Thymus (tissue), 11 donors: ENCODE measurements around the gene XPO5. TPM values are rescaled to one million over a fixed set of nuclear protein-coding genes. Genes with fewer than 3 reads are reported as not detected.
"Not testable (repeated sequence)": the region's sequence is repeated elsewhere in the genome, so short reads cannot be mapped to it uniquely, and the experiment has no call there.

Experiments
- DNase-seq, 9 donors: peaks; one replicate each; pipeline ENCODE4 v3.0.0-alpha.2; 2013; ENCODE audit warnings: low spot score in 9 of 9, low read depth in 6 of 9, missing footprints in 1 of 9
- H3K27ac ChIP-seq, 2 donors: one replicate each; pipeline ENCODE4 v1.5.1; 2013; ENCODE audit warnings: control low read depth in 1 of 2, low read depth in 1 of 2, low read length in 1 of 2, mild to moderate bottlenecking in 1 of 2, moderate library complexity in 1 of 2
- H3K27me3 ChIP-seq, 2 donors: one replicate each; pipeline ENCODE4 v1.5.1; 2013; ENCODE audit warnings: low read length in 1 of 2; ENCODE audit not compliant: control insufficient read depth in 2 of 2, insufficient read depth in 1 of 2
- H3K36me3 ChIP-seq, 2 donors: one replicate each; pipeline ENCODE4 v1.5.1; 2013; ENCODE audit warnings: low read length in 1 of 2, mild to moderate bottlenecking in 1 of 2, moderate library complexity in 1 of 2; ENCODE audit not compliant: control insufficient read depth in 2 of 2, insufficient read depth in 2 of 2
- H3K4me1 ChIP-seq, 2 donors: one replicate each; pipeline ENCODE4 v1.5.1; 2013; ENCODE audit warnings: low read length in 2 of 2; ENCODE audit not compliant: control insufficient read depth in 2 of 2, insufficient read depth in 2 of 2
- H3K4me3 ChIP-seq, 2 donors: one replicate each; pipeline ENCODE4 v1.5.1; 2013; ENCODE audit warnings: low read length in 2 of 2, control low read depth in 1 of 2, mild to moderate bottlenecking in 1 of 2
- H3K9me3 ChIP-seq, 2 donors: one replicate each; pipeline ENCODE4 v1.5.1; 2013; ENCODE audit warnings: low read length in 1 of 2, mild to moderate bottlenecking in 1 of 2; ENCODE audit not compliant: control insufficient read depth in 2 of 2, insufficient read depth in 1 of 2
- WGBS: extraction: QIAGEN DNeasy Blood & Tissue Kit; methylation state at CpG from one replicate; pipeline ENCODE4 v1.1.7; 2013; 5-methylcytosine and 5-hydroxymethylcytosine counted together
- polyA plus RNA-seq: library from polyadenylated mRNA; stranded (reverse); fragments of 200-250 nt; gene quantifications from one replicate; pipeline ENCODE4 v1.2.3, GENCODE V29; 2013
- total RNA-seq: library from RNA; stranded (reverse); fragments of 120-200 nt; gene quantifications from one replicate; pipeline ENCODE4 v1.2.4, GENCODE V29; 2013
- donor health status: healthy.

The XPO5 gene
- total and polyA plus RNA-seq, 2 donors: 16.7 to 22.4 TPM

GRCh38 chr6:43572015-43572414 lies 3.8 kb downstream of the XPO5 start:
- Histone ChIP-seq H3K27me3 (no peaks in the 10 kb centered on the region), H3K4me1 (peaks cover 8 to 12% of the 10 kb centered on the region in 2 donors), H3K9me3 (no peaks in the 10 kb centered on the region), H3K4me3 (no peak overlapping the region), H3K36me3 (peaks cover 19 to 54% of the 10 kb centered on the region in 2 donors), H3K27ac (no peak overlapping the region)
- WGBS: 98% methylated on average over 4 of the region's 4 CpGs
- DNase-seq: no peak

GRCh38 chr6:43570876-43571441 lies 4.9 kb downstream of the XPO5 start:
- H3K36me3 ChIP-seq: peaks cover 19 to 62% of the 10 kb centered on the region in 2 donors

GRCh38 chr6:43559328-43559727 lies 16.5 kb downstream of the XPO5 start:
- no peak for DNase-seq
- Histone ChIP-seq H3K9me3 (no peaks in the 10 kb centered on the region), H3K36me3 (peaks cover 12 to 85% of the 10 kb centered on the region in 2 donors), H3K4me1 (no peaks in the 10 kb centered on the region), H3K27me3 (no peaks in the 10 kb centered on the region), H3K27ac (no peak overlapping the region), H3K4me3 (no peak overlapping the region)

More at GRCh38 chr6:43570876-43571441, 4.9 kb downstream of the XPO5 start:
- Histone ChIP-seq H3K27ac (no peak overlapping the region), H3K27me3 (no peaks in the 10 kb centered on the region), H3K4me1 (peaks cover 3 to 8% of the 10 kb centered on the region in 2 donors), H3K9me3 (no peaks in the 10 kb centered on the region), H3K4me3 (no peak overlapping the region)
- no peak for DNase-seq
- WGBS: 92% methylated on average over 5 of the region's 5 CpGs

- peaks cover 7 to 83% of the 10 kb centered on the region in 2 donors for H3K36me3 ChIP-seq
Observed at GRCh38 chr6:43557620-43558019, 18.2 kb downstream of the XPO5 start.

GRCh38 chr6:43547222-43547621 lies 28.6 kb downstream of the XPO5 start:
- Histone ChIP-seq H3K4me1 (no peaks in the 10 kb centered on the region), H3K9me3 (no peaks in the 10 kb centered on the region), H3K4me3 (no peak overlapping the region), H3K36me3 (peaks cover 35 to 92% of the 10 kb centered on the region in 2 donors), H3K27ac (no peak overlapping the region), H3K27me3 (no peaks in the 10 kb centered on the region)
- WGBS: 93% methylated on average over 3 of the region's 3 CpGs
- DNase-seq: no peak

More at GRCh38 chr6:43557620-43558019, 18.2 kb downstream of the XPO5 start:
- H3K4me1 ChIP-seq, H3K4me3 ChIP-seq, DNase-seq, H3K9me3 ChIP-seq, H3K27ac ChIP-seq, H3K27me3 ChIP-seq: not testable (repeated sequence)
- 95% methylated on average over 7 of the region's 7 CpGs for WGBS

GRCh38 chr6:43544461-43544860 lies 31.4 kb downstream of the XPO5 start:
- Histone ChIP-seq H3K36me3 (peaks cover 28 to 85% of the 10 kb centered on the region in 2 donors), H3K4me1 (no peaks in the 10 kb centered on the region)
- 95% methylated on average over 4 of the region's 4 CpGs for WGBS

GRCh38 chr6:43541774-43542471 lies 33.9 kb downstream of the XPO5 start:
- H3K9me3 ChIP-seq: no peaks in the 10 kb centered on the region
- no peak overlapping the region for H3K27ac ChIP-seq
- H3K36me3 ChIP-seq: peaks cover 13 to 68% of the 10 kb centered on the region in 2 donors
- H3K4me1 ChIP-seq: no peaks in the 10 kb centered on the region
- 96% methylated on average over 8 of the region's 8 CpGs for WGBS
- no peak for DNase-seq
- no peaks in the 10 kb centered on the region for H3K27me3 ChIP-seq
- no peak overlapping the region for H3K4me3 ChIP-seq

More at GRCh38 chr6:43544461-43544860, 31.4 kb downstream of the XPO5 start:
- no peak overlapping the region for H3K27ac ChIP-seq
- H3K9me3 ChIP-seq: no peaks in the 10 kb centered on the region
- no peaks in the 10 kb centered on the region for H3K27me3 ChIP-seq
- no peak for DNase-seq
- no peak overlapping the region for H3K4me3 ChIP-seq

GRCh38 chr6:43540507-43540906 lies 35.3 kb downstream of the XPO5 start:
- WGBS: 98% methylated on average over 5 of the region's 5 CpGs
- no peaks in the 10 kb centered on the region for H3K27me3 ChIP-seq
- no peaks in the 10 kb centered on the region for H3K4me1 ChIP-seq
- no peak for DNase-seq
- no peak overlapping the region for H3K27ac ChIP-seq
- H3K4me3 ChIP-seq: no peak overlapping the region
- no peaks in the 10 kb centered on the region for H3K9me3 ChIP-seq
- H3K36me3 ChIP-seq: peaks cover 13 to 54% of the 10 kb centered on the region in 2 donors

- 99% methylated on average over 20 of the region's 20 CpGs for WGBS
- H3K27me3 ChIP-seq, H3K4me1 ChIP-seq, DNase-seq, H3K9me3 ChIP-seq, H3K27ac ChIP-seq, H3K4me3 ChIP-seq: not testable (repeated sequence)
- peaks cover 13 to 48% of the 10 kb centered on the region in 2 donors for H3K36me3 ChIP-seq
Observed at GRCh38 chr6:43539409-43539808, 36.4 kb downstream of the XPO5 start.
